ENCODE data around the gene PCDH10.

DNA sequence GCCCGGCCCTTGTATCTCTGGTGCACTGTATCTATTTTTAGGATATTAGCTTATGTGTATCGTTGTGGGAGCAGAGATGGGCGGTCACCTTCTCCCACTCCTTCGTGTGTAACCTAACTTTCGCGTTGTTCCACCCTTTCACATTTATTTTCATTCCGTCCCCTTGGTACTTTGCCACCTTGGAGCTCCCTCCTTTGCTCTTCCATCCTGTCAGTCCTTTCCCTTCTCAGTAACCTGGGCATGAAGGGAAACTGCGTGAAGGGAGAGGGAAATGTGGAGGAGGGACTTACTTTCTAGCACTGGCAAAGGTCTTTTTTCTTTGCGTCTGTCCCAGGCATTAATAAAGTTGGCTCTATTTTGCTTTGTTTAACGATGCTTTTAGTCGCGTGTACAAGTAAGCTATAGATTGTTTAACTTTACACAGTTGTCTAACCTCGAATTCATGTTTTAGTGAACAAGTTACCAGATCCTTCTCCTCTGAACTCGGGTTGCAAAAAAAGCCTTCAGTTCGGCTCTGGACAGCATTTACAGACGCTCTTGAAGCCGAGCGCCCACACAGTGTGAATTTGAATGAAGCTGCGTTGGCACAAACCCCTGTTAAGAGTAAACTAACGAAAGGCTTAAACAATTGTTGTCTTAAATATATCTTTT is 3.9 kb downstream of the PCDH10 start:
- TF ChIP-seq, protein P1, sequence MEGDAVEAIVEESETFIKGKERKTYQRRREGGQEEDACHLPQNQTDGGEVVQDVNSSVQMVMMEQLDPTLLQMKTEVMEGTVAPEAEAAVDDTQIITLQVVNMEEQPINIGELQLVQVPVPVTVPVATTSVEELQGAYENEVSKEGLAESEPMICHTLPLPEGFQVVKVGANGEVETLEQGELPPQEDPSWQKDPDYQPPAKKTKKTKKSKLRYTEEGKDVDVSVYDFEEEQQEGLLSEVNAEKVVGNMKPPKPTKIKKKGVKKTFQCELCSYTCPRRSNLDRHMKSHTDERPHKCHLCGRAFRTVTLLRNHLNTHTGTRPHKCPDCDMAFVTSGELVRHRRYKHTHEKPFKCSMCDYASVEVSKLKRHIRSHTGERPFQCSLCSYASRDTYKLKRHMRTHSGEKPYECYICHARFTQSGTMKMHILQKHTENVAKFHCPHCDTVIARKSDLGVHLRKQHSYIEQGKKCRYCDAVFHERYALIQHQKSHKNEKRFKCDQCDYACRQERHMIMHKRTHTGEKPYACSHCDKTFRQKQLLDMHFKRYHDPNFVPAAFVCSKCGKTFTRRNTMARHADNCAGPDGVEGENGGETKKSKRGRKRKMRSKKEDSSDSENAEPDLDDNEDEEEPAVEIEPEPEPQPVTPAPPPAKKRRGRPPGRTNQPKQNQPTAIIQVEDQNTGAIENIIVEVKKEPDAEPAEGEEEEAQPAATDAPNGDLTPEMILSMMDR (IDR thresholded peaks at IDR 0.05), result no peak
- TF ChIP-seq POLR2A (IDR thresholded peaks at IDR 0.05), result no peak

All from body of pancreas (tissue), 4 donors.